Measurements from ENCODE around the gene PIGB.
"Not testable (repeated sequence)": the region's sequence is repeated elsewhere in the genome, so short reads cannot be mapped to it uniquely, and the experiment has no call there.

PIGB gene

GRCh38 chr15:55389264-55389607 lies 70.2 kb downstream of the PIGB start:
- H3K36me3 ChIP-seq (ENCODE audit: control insufficient read depth in 1 of 2, insufficient read depth in 2 of 2, low read length in 2 of 2): peaks cover 8 to 14% of the 10 kb centered on the region in 2 donors
- no peaks in the 10 kb centered on the region for H3K27me3 ChIP-seq (ENCODE audit: low read depth, low read length)
- H3K4me3 ChIP-seq (ENCODE audit: low read depth in 1 of 2, low read length in 2 of 2): no peak overlapping the region
- H3K4me1 ChIP-seq (ENCODE audit: control insufficient read depth in 1 of 2, insufficient read depth in 2 of 2, low read length in 2 of 2): peaks cover 0 to under 1% of the 10 kb centered on the region in 2 donors
- H3K27ac ChIP-seq (ENCODE audit: low read length): no peak overlapping the region
- H3K9me3 ChIP-seq (ENCODE audit: control insufficient read depth in 1 of 2, low read length in 2 of 2): no peaks in the 10 kb centered on the region

GRCh38 chr15:55394694-55395093 lies 75.7 kb downstream of the PIGB start:
- Histone ChIP-seq H3K9me3 (ENCODE audit: control insufficient read depth in 1 of 2, low read length in 2 of 2) (no peaks in the 10 kb centered on the region), H3K4me1 (ENCODE audit: control insufficient read depth in 1 of 2, insufficient read depth in 2 of 2, low read length in 2 of 2) (peaks cover 0 to 3% of the 10 kb centered on the region in 2 donors), H3K36me3 (ENCODE audit: control insufficient read depth in 1 of 2, insufficient read depth in 2 of 2, low read length in 2 of 2) (no peaks in the 10 kb centered on the region), H3K27ac (ENCODE audit: low read length) (no peak overlapping the region), H3K27me3 (ENCODE audit: low read depth, low read length) (no peaks in the 10 kb centered on the region), H3K4me3 (ENCODE audit: low read depth in 1 of 2, low read length in 2 of 2) (no peak overlapping the region)

- Histone ChIP-seq H3K27ac (ENCODE audit: low read length) (no peak overlapping the region), H3K36me3 (ENCODE audit: control insufficient read depth in 1 of 2, insufficient read depth in 2 of 2, low read length in 2 of 2) (no peaks in the 10 kb centered on the region), H3K27me3 (ENCODE audit: low read depth, low read length) (no peaks in the 10 kb centered on the region), H3K4me1 (ENCODE audit: control insufficient read depth in 1 of 2, insufficient read depth in 2 of 2, low read length in 2 of 2) (peaks cover 3 to 10% of the 10 kb centered on the region in 2 donors), H3K9me3 (ENCODE audit: control insufficient read depth in 1 of 2, low read length in 2 of 2) (no peaks in the 10 kb centered on the region), H3K4me3 (ENCODE audit: low read depth in 1 of 2, low read length in 2 of 2) (no peak overlapping the region)
Observed at GRCh38 chr15:55398243-55398642, 79.2 kb downstream of the PIGB start.

- H3K4me1 ChIP-seq (ENCODE audit: control insufficient read depth in 1 of 2, insufficient read depth in 2 of 2, low read length in 2 of 2): peaks cover 3 to 17% of the 10 kb centered on the region in 2 donors
- H3K4me3 ChIP-seq (ENCODE audit: low read depth in 1 of 2, low read length in 2 of 2); H3K27me3 ChIP-seq (ENCODE audit: low read depth, low read length); H3K27ac ChIP-seq (ENCODE audit: low read length); H3K36me3 ChIP-seq (ENCODE audit: control insufficient read depth in 1 of 2, insufficient read depth in 2 of 2, low read length in 2 of 2); H3K9me3 ChIP-seq (ENCODE audit: control insufficient read depth in 1 of 2, low read length in 2 of 2): not testable (repeated sequence)
Observed at GRCh38 chr15:55400050-55400449, 81.0 kb downstream of the PIGB start.

GRCh38 chr15:55401786-55402246 lies 82.8 kb downstream of the PIGB start:
- Histone ChIP-seq H3K4me3 (ENCODE audit: low read depth in 1 of 2, low read length in 2 of 2) (no peak overlapping the region), H3K4me1 (ENCODE audit: control insufficient read depth in 1 of 2, insufficient read depth in 2 of 2, low read length in 2 of 2) (peaks cover 3 to 21% of the 10 kb centered on the region in 2 donors), H3K36me3 (ENCODE audit: control insufficient read depth in 1 of 2, insufficient read depth in 2 of 2, low read length in 2 of 2) (no peaks in the 10 kb centered on the region), H3K27ac (ENCODE audit: low read length) (no peak overlapping the region), H3K9me3 (ENCODE audit: control insufficient read depth in 1 of 2, low read length in 2 of 2) (no peaks in the 10 kb centered on the region), H3K27me3 (ENCODE audit: low read depth, low read length) (no peaks in the 10 kb centered on the region)

- H3K4me1 ChIP-seq (ENCODE audit: control insufficient read depth in 1 of 2, insufficient read depth in 2 of 2, low read length in 2 of 2): peaks cover 3 to 21% of the 10 kb centered on the region in 2 donors
- peak overlapping the region; percentile 42 for H3K27ac ChIP-seq (ENCODE audit: low read length)
- H3K9me3 ChIP-seq (ENCODE audit: control insufficient read depth in 1 of 2, low read length in 2 of 2): no peaks in the 10 kb centered on the region
- H3K27me3 ChIP-seq (ENCODE audit: low read depth, low read length): no peaks in the 10 kb centered on the region
- H3K36me3 ChIP-seq (ENCODE audit: control insufficient read depth in 1 of 2, insufficient read depth in 2 of 2, low read length in 2 of 2): no peaks in the 10 kb centered on the region
- no peak overlapping the region for H3K4me3 ChIP-seq (ENCODE audit: low read depth in 1 of 2, low read length in 2 of 2)
Observed at GRCh38 chr15:55402707-55403106, 83.7 kb downstream of the PIGB start.

GRCh38 chr15:55403531-55403930 lies 84.5 kb downstream of the PIGB start:
- H3K4me3 ChIP-seq (ENCODE audit: low read depth in 1 of 2, low read length in 2 of 2): no peak overlapping the region
- H3K9me3 ChIP-seq (ENCODE audit: control insufficient read depth in 1 of 2, low read length in 2 of 2): no peaks in the 10 kb centered on the region
- H3K4me1 ChIP-seq (ENCODE audit: control insufficient read depth in 1 of 2, insufficient read depth in 2 of 2, low read length in 2 of 2): peaks cover 3 to 21% of the 10 kb centered on the region in 2 donors
- H3K27me3 ChIP-seq (ENCODE audit: low read depth, low read length): no peaks in the 10 kb centered on the region
- peak overlapping the region; percentile 42 for H3K27ac ChIP-seq (ENCODE audit: low read length)
- no peaks in the 10 kb centered on the region for H3K36me3 ChIP-seq (ENCODE audit: control insufficient read depth in 1 of 2, insufficient read depth in 2 of 2, low read length in 2 of 2)

Measured in muscle layer of duodenum (tissue), 2 donors.